Hindlimb muscle (tissue), 1 donor: ENCODE results near the gene NR2F1-AS1. TPM values are rescaled to one million over a fixed set of nuclear protein-coding genes. Genes with fewer than 3 reads are reported as not detected.

Source experiments
- DNase-seq: peaks from one replicate; pipeline ENCODE4 v3.0.0-alpha.2; 2013
- polyA plus RNA-seq: library from polyadenylated mRNA; unstranded; fragments of 120-200 nt; gene quantifications from one replicate; pipeline ENCODE4 v1.2.1, GENCODE V29; 2013; ENCODE audit not compliant: insufficient read length

Gene NR2F1-AS1
- polyA plus RNA-seq, 1 donor = 2.7 TPM

DNA sequence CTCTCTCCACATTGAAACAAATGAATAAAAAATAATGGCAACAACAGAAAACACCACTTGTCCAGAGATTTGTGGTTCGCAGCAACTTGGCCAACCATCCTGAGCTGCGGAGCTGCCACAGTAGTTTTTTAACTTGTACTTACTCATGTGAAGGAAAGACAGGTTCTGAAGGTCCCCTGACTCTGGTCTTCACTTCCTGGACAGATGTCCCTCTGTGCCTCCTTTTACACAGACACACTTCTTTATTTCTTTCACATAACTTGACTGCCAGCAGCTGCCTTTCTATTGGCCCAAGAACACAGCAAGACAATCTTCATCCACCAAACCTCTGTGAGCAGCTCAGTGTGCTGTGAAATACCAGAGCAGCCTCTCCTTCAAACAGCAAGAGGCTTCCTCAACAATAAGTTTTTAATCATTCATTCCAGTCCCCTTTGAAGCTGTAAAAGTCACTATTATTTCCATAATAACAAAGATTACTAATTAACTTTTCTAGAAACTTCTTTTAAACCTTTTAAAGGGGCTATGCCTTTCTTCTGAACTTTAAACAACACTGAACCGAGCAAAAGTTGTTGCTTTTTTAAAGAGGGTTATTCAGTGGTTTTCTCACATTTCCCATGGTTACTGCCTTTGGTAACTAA, 198.7 kb downstream of the NR2F1-AS1 start:
- DNase-seq = no peak

DNA sequence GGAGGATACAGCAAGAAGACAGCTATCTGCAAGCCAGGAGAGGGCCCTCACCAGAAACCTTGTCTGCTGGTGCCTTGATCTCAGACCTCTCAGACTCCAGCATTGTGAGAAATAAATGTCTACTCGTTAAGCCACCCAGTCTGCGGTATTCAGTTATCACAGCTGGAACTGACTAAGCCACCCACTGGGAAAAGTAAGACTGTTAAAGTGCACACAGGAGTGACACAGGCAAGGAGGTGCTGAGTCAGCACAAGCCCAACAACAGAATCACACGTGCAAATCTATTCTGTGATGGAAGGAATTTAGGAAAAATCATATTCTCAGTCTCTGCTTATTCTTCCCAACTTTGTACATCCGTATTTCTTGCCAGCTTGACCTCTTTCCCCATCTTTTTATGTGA, 200.0 kb downstream of the NR2F1-AS1 start:
- DNase-seq = no peak

DNA sequence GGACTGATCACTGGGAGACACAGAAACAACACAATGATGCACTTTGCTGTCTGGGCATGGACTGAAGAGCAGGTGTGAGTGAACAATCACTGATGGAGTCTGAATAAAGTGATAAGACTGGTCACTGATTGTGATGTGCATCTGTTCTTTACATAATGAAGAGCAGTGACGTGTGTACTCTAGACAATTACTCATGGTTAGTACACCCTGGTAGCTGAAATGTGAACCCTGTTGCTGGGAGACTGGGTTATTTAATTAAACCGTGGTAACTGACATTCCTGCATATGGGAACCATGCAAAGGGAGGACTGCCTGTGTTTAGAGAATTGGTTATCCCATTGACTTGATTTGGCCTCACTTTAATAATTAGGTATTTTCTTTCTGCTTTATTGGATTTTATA, 202.9 kb downstream of the NR2F1-AS1 start:
- DNase-seq = no peak

DNA sequence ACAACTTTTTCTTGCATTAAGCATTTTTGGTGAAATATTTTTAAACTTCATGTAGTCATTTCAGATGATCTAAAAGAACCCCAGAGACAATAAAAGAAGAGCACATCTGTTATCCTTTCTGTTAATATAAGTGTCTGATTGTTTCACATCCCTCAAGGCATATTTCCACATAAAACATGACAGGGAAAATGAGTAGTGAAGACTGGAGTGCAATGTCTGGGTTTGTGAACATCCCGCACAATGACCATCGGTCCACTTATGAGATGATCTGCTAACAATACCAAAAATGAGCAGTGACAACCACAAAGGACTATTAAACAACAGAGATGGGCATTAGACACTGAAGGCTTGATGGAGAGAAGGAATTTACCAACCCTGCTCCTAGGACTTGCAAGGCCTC, 209.1 kb downstream of the NR2F1-AS1 start:
- no peak for DNase-seq

DNA sequence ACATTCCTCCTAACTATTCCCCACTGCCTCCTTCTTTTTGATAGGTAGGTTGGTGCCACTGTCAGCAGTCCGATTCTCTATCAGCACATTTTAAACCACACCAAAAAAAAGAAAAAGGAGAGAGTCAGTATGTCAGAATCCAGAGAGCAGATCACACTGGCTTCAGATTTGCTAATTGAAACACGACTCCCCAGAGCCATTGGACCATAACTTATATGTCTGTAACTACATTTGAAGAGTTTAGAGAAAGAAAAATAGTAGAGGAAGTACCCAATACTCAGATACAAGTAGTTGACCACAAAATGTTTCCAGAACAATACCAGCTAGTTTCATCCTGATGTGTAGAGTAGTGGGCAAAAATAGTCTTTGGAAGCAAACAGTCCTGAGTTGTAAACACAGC, 216.6 kb downstream of the NR2F1-AS1 start:
- DNase-seq = no peak

DNA sequence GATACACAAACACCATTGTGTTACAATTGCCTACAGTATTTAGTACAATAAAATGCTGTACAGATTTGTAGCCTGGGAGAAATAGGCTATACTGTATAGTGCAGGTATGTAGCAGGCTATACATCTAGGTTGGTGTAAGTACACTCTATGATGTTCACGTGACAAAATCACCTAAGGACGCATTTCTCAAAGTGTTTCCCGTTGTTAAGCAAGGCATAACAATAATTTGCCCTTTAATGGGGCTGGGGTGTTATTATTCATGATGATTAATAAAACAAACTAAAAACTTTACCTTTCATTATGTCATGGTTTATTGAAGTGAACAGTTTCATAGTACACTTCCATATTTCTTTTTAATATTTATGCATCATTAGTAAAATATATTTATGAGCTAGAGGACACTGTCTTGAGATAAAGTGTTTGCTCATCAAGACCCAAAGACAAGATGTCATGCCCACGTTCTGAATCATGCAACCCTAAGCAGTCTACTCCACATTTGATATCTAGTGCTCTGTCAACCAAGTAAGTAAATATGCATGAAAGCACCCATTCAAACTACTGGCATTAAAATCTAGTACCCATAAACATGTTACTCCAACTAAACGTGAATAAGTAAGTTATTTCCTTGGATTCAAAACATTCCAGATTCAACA, 220.5 kb downstream of the NR2F1-AS1 start:
- no peak for DNase-seq

DNA sequence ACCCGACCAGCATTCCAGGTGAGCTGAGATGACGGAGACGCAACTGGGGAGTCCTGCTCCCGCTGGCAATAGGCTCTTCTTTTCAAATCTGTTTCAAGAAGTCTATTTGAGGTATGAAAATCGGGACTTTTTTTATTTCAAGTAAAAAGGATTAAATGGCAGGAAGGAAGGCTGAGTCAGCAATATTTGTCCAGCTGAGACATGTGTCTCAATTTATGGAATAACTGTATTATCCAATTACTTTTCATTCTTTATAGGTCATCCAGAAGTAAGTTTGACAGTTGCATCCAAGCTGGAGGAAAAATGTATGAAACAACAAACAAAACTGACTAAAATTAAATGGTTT, 221.1 kb downstream of the NR2F1-AS1 start:
- DNase-seq = no peak

Other genes with a start within 250 kb of the NR2F1-AS1 start
- gene NR2F1, start 2.0 kb upstream of the NR2F1-AS1 start, polyA plus RNA-seq = 3.9 TPM
- gene POU5F2, start 160.4 kb upstream of the NR2F1-AS1 start, polyA plus RNA-seq = 0.08 TPM